Fibroblast of lung (primary cell): ENCODE data around the gene PSMC1. TPM values are rescaled to one million over a fixed set of nuclear protein-coding genes. Genes with fewer than 3 reads are reported as not detected.

Experiments
- DNase-seq, 2 donors: peaks; one replicate each; pipeline versions ENCODE4 v3.0.0 to v3.0.0-alpha.2; 2010; ENCODE audit warnings: low read depth in 2 of 2
- H2AFZ ChIP-seq: 2 replicates; pipeline ENCODE4 v1.5.1; 2012; ENCODE audit warnings: low read length, control low read depth, inconsistent platforms
- H3K27ac ChIP-seq: 2 replicates; pipeline ENCODE4 v1.5.1; 2011; ENCODE audit warnings: low read length, control low read depth; ENCODE audit not compliant: insufficient read depth
- H3K27me3 ChIP-seq: 2 replicates; pipeline ENCODE4 v1.5.1; 2011; ENCODE audit warnings: mild to moderate bottlenecking, low read length; ENCODE audit not compliant: control insufficient read depth, insufficient read depth
- H3K36me3 ChIP-seq: 2 replicates; pipeline ENCODE4 v1.5.1; 2011; ENCODE audit warnings: low read length; ENCODE audit not compliant: control insufficient read depth, insufficient read depth
- H3K4me1 ChIP-seq: 2 replicates; pipeline ENCODE4 v1.5.1; 2011; ENCODE audit warnings: low read length; ENCODE audit not compliant: control insufficient read depth, insufficient read depth; ENCODE audit errors: extremely low read depth
- H3K4me2 ChIP-seq: 2 replicates; pipeline ENCODE4 v1.5.1; 2011; ENCODE audit warnings: low read length, control low read depth; ENCODE audit not compliant: insufficient read depth; ENCODE audit errors: extremely low read depth
- H3K4me3 ChIP-seq, 4 experiments: fragments of 200-600 bp in 1 of 4; sonication (generic) in 1 of 4; replicated peaks in 1 of 4; 2 replicates each; pipeline ENCODE4 v1.5.1; 2011 to 2016; ENCODE audit warnings: low read length in 4 of 4, low read depth in 3 of 4, mild to moderate bottlenecking in 3 of 4, control low read depth in 2 of 4, inconsistent platforms in 1 of 4, mixed read lengths in 1 of 4; ENCODE audit not compliant: insufficient read depth in 1 of 4; ENCODE audit errors: control extremely low read depth in 1 of 4
- H3K79me2 ChIP-seq: 2 replicates; pipeline ENCODE4 v1.5.1; 2012; ENCODE audit warnings: mild to moderate bottlenecking, low read length, inconsistent platforms; ENCODE audit not compliant: control insufficient read depth, insufficient read depth
- H3K9ac ChIP-seq: 2 replicates; pipeline ENCODE4 v1.5.1; 2011; ENCODE audit warnings: mild to moderate bottlenecking, low read length, control low read depth; ENCODE audit not compliant: insufficient read depth
- H3K9me3 ChIP-seq: 2 replicates; pipeline ENCODE4 v1.5.1; 2012; ENCODE audit warnings: low read depth, low read length; ENCODE audit not compliant: control insufficient read depth, insufficient read depth
- H4K20me1 ChIP-seq: 2 replicates; pipeline ENCODE4 v1.5.1; 2011; ENCODE audit warnings: low read length; ENCODE audit not compliant: control insufficient read depth, insufficient read depth; ENCODE audit errors: extremely low read depth
- EZH2 ChIP-seq: IDR thresholded peaks from 2 replicates; pipeline ENCODE4 v1.5.1; 2012; ENCODE audit warnings: low read length, control low read depth, mild to moderate bottlenecking; ENCODE audit errors: missing control alignments
- polyA plus RNA-seq, 2 donors: library from polyadenylated mRNA; depleted of rRNA in 1 of 2; stranded (reverse) in 1 of 2; unstranded in 1 of 2; fragments of >200 nt; gene quantifications; 2 replicates each; pipeline ENCODE4 v1.2.1, GENCODE V29; 2011 to 2012; ENCODE audit warnings: missing spikeins in 1 of 2
- total RNA-seq: library from RNA; depleted of rRNA; stranded (reverse); fragments of >200 nt; gene quantifications from 2 replicates; pipeline ENCODE4 v1.2.1, GENCODE V29; 2014
- TF ChIP-seq, protein P1 (sequence below), 2 donors: IDR thresholded peaks in 1 of 2; conservative IDR thresholded peaks in 1 of 2; 1 replicate in 1 of 2; 2 replicates in 1 of 2; pipeline ENCODE4 v1.5.1; 2011 to 2012; ENCODE audit warnings: low read length in 2 of 2, control low read depth in 1 of 2, inconsistent platforms in 1 of 2, low read depth in 1 of 2, mild to moderate bottlenecking in 1 of 2

PSMC1 gene
- total and polyA plus RNA-seq, 2 donors (not counting 1 experiment from before 2014, with no cell fraction given) = 112 to 274 TPM

DNA sequence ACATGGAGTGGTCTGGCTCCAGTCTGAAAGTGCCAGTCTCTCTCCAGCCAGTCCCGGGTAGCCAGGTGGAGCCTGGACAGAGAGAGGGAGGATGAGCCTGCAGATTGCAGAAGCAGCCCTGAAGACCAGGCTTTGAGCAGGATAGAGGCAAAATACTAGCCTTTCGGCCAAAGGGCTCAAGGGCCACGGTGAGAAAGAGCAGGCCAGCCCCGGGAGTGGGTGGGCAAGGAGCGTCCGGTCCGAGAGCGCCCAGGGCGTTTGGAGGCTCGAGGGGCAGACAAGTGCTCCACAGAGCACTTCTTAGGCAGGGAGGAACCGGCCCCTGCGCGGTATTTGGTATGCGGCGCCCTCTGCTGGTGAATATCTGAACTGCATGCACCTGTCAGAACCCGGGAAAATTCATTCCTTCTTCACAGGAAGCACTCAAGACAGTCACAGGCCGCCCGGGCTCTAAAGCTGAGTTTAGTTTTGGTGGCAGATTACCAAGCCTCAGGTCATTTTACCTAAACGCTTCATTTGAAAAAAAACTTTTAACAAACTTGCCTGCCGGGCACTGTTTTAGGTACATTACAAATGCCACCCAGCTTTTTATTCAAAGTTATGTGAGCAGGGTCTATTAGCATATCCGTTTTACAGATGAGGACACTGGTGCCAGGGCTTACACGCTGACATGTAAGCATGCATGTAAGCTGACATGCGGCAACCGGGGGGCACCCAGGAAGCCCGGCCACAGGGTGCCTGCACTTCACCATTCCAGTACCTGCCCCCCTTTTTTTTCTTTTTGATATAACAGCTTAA, 21.0 kb upstream of the PSMC1 start:
- Histone ChIP-seq H3K27me3 (no peaks in the 10 kb centered on the region), H2AFZ (no peak overlapping the region), H3K9ac (no peak overlapping the region), H3K36me3 (no peaks in the 10 kb centered on the region), H3K27ac (no peak overlapping the region), H4K20me1 (no peaks in the 10 kb centered on the region), H3K4me2 (no peak overlapping the region), H3K4me3 (no peak overlapping the region), H3K79me2 (no peaks in the 10 kb centered on the region), H3K4me1 (no peaks in the 10 kb centered on the region), H3K9me3 (no peaks in the 10 kb centered on the region)
- TF ChIP-seq, protein P1, sequence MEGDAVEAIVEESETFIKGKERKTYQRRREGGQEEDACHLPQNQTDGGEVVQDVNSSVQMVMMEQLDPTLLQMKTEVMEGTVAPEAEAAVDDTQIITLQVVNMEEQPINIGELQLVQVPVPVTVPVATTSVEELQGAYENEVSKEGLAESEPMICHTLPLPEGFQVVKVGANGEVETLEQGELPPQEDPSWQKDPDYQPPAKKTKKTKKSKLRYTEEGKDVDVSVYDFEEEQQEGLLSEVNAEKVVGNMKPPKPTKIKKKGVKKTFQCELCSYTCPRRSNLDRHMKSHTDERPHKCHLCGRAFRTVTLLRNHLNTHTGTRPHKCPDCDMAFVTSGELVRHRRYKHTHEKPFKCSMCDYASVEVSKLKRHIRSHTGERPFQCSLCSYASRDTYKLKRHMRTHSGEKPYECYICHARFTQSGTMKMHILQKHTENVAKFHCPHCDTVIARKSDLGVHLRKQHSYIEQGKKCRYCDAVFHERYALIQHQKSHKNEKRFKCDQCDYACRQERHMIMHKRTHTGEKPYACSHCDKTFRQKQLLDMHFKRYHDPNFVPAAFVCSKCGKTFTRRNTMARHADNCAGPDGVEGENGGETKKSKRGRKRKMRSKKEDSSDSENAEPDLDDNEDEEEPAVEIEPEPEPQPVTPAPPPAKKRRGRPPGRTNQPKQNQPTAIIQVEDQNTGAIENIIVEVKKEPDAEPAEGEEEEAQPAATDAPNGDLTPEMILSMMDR (conservative IDR thresholded peaks at IDR 0.05 in 1 of 2, IDR thresholded peaks at IDR 0.05 in 1 of 2; ENCODE audit: low read depth in 1 of 2, low read length in 2 of 2) = peak; percentile 70 to 86
- no peak for TF ChIP-seq EZH2
- peak; percentile 42 to 51 for DNase-seq

DNA sequence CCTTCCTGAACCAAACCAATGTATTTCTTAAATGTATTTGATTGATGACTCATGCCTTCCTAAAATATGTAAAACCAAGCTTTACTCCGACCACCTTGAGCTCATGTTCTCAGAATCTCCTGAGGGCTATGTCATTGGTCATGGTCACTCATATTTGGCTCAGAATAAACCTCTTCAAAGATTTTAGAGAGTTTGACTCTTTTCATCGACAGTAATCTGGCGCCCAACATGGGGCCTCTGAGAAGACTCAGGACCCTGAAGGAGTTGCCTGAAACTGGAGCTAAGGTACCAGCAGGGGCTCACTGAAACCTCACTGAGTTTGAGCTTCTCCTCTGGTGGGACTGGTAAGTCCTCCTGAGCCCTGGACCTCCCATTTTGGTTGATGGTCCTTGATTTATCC, 17.2 kb upstream of the PSMC1 start:
- TF ChIP-seq EZH2 = no peak
- Histone ChIP-seq H3K79me2 (no peaks in the 10 kb centered on the region), H3K4me3 (no peak overlapping the region), H2AFZ (no peak overlapping the region), H3K4me2 (no peak overlapping the region), H3K27ac (no peak overlapping the region), H3K27me3 (no peaks in the 10 kb centered on the region), H3K4me1 (no peaks in the 10 kb centered on the region), H3K9me3 (no peaks in the 10 kb centered on the region), H4K20me1 (no peaks in the 10 kb centered on the region), H3K9ac (no peak overlapping the region), H3K36me3 (no peaks in the 10 kb centered on the region)
- peak; percentile 12 to 14 for DNase-seq

DNA sequence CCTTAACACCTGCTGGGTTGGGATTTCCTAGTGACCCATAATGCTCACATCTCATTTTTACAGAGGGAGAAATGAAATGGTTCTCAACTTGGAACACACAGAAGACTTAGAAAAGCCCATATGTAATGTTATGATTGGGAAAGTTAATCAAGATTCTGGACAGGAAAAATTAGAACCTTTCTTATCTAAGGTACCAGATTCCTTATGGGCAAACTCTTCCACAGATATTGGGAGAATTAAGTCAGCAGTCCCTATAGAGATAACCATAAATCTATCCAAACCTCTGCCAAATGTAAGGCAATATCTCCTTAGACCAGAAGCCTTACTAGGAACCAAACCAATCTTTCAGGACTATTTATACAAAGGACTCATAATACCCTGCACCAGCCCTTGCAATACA, 13.9 kb upstream of the PSMC1 start:
- no peak overlapping the region for H3K4me3 ChIP-seq
- H4K20me1 ChIP-seq = no peaks in the 10 kb centered on the region
- no peak overlapping the region for H3K9ac ChIP-seq
- H3K27ac ChIP-seq = no peak overlapping the region
- H2AFZ ChIP-seq = no peak overlapping the region
- no peaks in the 10 kb centered on the region for H3K4me1 ChIP-seq
- H3K79me2 ChIP-seq = no peaks in the 10 kb centered on the region
- DNase-seq = no peak
- H3K36me3 ChIP-seq = no peaks in the 10 kb centered on the region
- no peaks in the 10 kb centered on the region for H3K9me3 ChIP-seq
- H3K27me3 ChIP-seq = no peaks in the 10 kb centered on the region
- TF ChIP-seq EZH2 = no peak
- TF ChIP-seq, protein P1 (conservative IDR thresholded peaks at IDR 0.05 in 1 of 2, IDR thresholded peaks at IDR 0.05 in 1 of 2; ENCODE audit: low read depth in 1 of 2, low read length in 2 of 2) = no peak
- no peak overlapping the region for H3K4me2 ChIP-seq
